A549 treated with RU486 at 1 μM for 4 hours (cell line): ENCODE measurements around the gene UBAC1. TPM values are rescaled to one million over a fixed set of nuclear protein-coding genes. Genes with fewer than 3 reads are reported as not detected.

Experiments
- total RNA-seq: library from RNA; stranded (reverse); fragments of 200-300 nt; extraction: Qiagen RNA extraction; gene quantifications from 5 replicates; pipeline ENCODE4 v1.2.3, GENCODE V29; 2022; ENCODE audit warnings: low read depth

UBAC1 gene
- 29.5 to 36.6 TPM (median 36.5 TPM) in 5 replicates for total RNA-seq

GRCh38 chr9:135961277-135961715 is at the start of gene UBAC1:
TSS of gene UBAC1 (minus strand) at chr9:135961373. CDS start at chr9:135961162, 211 bp downstream.

GRCh38 chr9:135907431-135908092 is 53.6 kb downstream of the UBAC1 start, which contains the start of gene CAMSAP1:
TSS of gene CAMSAP1 (minus strand) at chr9:135907546. CDS start at chr9:135907159, 387 bp downstream.

Other genes starting within 250 kb of the UBAC1 start
- gene CAMSAP1, start 53.8 kb downstream of the UBAC1 start, total RNA-seq = 18.5 to 24.4 TPM (median 23.2 TPM) in 5 replicates
- 21.4 to 31.4 TPM (median 30.0 TPM) in 5 replicates for gene NACC2, start 133.9 kb upstream of the UBAC1 start, total RNA-seq
- 32.6 to 51.5 TPM (median 44.6 TPM) in 5 replicates for gene TMEM250, start 157.5 kb upstream of the UBAC1 start, total RNA-seq
- 0.07 to 0.14 TPM (median 0.11 TPM) in 4 of 5 replicates, not detected in the other for gene LHX3, start 243.8 kb upstream of the UBAC1 start, total RNA-seq